GM10248 (cell line): ENCODE measurements around the gene SCARF2.

ENCODE experiments used
- CTCF ChIA-PET: fragments of 300-600 bp; sonication (Branson Sonifier 250); formaldehyde crosslinking; extraction: SDS; loops from one replicate; lab custom pipeline; 2021; ENCODE audit warnings: antibody characterized with exemption; lab: Yijun Ruan, JAX
- POLR2A ChIA-PET: fragments of 350-650 bp; sonication (Branson Sonifier 250); formaldehyde crosslinking; extraction: SDS; loops from one replicate; lab custom pipeline; 2020; ENCODE audit warnings: antibody characterized with exemption; lab: Yijun Ruan, JAX
- DNase-seq: peaks from one replicate; pipeline ENCODE4 v3.0.0; 2012; ENCODE audit errors: extremely low spot score
- TF ChIP-seq, protein P1 (sequence below): IDR thresholded peaks from 2 replicates; pipeline ENCODE4 v1.5.1; 2012; ENCODE audit warnings: mild to moderate bottlenecking, low read depth; ENCODE audit errors: extremely low read depth, missing control alignments, control extremely low read depth

The SCARF2 gene

DNA sequence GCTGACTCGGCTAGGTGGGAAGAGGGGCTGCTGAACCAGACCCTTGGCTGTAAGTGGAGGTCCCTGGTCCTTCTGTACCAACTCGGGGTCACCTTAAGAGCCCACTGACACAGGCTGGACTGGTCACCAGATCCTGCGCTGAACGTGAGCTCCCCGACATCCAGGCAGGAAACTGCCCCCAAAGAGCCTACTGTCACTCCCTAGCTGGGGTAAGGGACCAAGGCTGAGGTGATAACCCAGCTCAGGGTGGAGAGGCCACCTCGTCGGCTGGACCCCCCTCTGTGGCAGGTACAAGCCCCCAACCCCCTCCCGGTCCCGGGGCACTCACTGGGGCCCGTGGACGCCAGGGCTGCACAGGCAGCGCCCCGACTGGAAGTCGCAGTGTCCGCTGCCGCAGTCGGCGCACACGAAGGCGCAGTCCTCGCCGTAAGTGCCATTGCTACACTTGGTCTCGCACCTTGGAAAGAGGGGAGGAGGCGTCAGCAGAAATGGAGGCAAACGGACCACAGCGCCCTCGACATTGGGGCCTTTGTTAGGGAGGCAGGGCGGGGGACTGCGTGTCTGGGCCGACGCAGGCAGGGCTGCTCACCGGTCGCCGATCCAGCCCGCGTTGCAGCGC is 7.4 kb downstream of the SCARF2 start:
- DNase-seq, result no peak
- CTCF ChIA-PET, result interaction anchor here (4.0 to 5.0 kb wide), 2 partner anchors 12 to 26 kb away, joined by 21 to 25 read pairs; no protein-coding TSS in a partner anchor
- POLR2A ChIA-PET, result no interaction called here
- TF ChIP-seq, protein P1, sequence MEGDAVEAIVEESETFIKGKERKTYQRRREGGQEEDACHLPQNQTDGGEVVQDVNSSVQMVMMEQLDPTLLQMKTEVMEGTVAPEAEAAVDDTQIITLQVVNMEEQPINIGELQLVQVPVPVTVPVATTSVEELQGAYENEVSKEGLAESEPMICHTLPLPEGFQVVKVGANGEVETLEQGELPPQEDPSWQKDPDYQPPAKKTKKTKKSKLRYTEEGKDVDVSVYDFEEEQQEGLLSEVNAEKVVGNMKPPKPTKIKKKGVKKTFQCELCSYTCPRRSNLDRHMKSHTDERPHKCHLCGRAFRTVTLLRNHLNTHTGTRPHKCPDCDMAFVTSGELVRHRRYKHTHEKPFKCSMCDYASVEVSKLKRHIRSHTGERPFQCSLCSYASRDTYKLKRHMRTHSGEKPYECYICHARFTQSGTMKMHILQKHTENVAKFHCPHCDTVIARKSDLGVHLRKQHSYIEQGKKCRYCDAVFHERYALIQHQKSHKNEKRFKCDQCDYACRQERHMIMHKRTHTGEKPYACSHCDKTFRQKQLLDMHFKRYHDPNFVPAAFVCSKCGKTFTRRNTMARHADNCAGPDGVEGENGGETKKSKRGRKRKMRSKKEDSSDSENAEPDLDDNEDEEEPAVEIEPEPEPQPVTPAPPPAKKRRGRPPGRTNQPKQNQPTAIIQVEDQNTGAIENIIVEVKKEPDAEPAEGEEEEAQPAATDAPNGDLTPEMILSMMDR, result no peak

DNA sequence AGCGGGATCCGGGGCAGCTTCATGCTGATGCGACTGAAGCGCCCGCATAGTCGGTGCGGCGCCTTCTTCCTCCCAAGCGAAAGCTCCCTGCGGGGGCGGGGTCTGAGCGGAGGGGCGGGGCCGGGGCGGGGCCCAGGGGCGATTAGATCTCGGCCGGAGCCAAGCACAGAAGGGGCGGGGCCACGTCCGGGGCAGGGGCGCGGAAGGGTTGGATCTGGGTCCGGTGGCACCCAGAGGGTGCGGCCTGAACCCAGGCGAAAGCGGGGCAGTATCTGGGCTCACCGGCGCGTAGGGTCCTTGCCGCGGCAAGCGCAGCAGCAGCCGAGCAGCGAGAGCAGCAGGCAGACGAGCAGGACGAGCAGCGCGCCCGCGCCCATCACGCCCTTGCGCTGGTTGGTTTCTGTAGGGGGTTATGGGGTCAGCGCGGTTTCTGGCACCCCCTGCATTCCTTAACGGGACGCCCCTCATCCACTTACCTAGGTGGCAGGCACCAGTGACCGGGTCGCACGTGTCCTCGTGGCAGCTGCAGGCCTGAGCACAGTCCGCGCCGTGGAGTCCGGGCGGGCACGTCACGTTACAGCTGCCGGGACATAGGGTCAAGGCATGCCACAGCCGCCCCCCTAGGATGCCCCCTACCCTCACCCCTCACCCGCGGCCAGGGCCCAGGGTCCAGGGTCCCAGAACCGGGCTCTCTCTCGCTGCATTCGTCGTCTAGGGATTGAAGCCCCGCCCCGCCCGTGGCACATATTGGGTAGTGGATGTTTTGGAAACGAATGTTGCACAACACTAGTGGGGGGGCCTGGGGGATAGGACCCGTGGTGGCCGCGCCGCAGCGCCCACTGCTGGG is 8.1 kb downstream of the SCARF2 start:
- ChIA-PET POLR2A (interaction anchor here (0.5 to 0.6 kb wide), 2 partner anchors 25 to 303 kb away, joined by 3 read pairs; no protein-coding TSS in a partner anchor), CTCF (interaction anchor here (4.0 to 5.0 kb wide), 2 partner anchors 11 to 26 kb away, joined by 21 to 25 read pairs; no protein-coding TSS in a partner anchor)
- TF ChIP-seq, protein P1, result no peak
- peak; percentile 91 for DNase-seq

DNA sequence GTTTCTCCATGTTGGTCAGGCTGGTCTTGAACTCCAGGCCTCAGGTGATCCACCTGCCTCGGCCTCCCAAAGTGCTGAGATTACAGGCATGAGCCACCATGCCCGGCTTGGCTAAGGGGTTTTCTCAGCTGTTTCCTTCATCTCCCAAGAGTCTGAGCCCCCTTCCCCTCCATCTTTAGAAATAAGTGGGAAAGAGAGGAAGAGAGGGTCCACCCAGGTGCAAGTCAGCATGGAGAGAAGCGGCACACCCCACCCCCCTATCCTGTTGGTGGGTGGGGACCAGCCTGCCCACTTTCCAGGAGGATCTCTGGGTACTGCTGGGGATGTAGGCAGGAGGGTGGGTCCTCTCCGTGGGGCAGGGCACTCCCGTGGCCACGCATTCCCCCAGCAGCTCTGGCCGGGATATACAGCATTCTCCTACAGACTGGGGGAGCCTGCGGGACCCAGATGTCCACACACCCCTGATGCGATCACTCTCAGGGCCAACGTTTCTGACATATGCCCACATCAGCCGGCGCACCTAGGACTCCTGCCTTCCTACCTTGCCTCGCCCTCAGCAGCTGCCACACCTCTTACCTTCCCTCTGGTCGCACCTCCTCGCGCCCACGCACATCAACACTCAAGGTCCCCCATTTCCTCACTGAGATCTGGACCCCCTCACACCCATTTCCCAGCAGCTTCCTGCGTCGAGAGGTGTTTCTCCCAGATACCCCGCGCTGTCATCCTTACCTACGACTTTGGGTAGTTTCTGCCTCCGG is 8.9 kb downstream of the SCARF2 start:
- TF ChIP-seq, protein P1, result no peak
- POLR2A ChIA-PET, result interaction anchor here (0.5 to 0.6 kb wide), 2 partner anchors 26 to 302 kb away, joined by 3 read pairs; no protein-coding TSS in a partner anchor
- DNase-seq, result no peak
- CTCF ChIA-PET, result interaction anchor here (4.0 to 5.0 kb wide), 2 partner anchors 10 to 27 kb away, joined by 21 to 25 read pairs; no protein-coding TSS in a partner anchor

DNA sequence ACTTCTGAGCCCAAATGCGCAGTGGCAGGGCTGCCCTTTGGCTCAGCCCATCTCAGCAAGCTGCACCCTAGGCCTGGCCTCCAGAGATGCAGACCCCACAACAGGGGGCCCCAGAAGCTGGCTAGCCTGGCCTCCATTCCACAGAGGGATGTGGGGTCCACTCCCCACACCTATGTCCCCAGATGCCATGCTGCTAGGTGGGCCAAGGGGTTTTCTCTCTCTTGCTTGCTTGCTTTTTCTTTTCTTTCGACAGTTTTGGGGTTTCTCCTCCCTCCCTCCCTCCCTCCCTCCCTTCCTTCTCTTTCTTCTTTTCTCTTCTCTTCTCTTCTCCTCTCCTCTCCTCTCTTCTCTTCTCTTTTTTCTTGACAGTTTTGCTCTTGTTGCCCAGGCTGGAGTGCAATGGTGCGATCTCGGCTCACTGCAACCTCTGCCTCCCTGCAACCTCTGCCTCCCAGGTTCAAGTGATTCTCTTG is 9.6 kb downstream of the SCARF2 start:
- TF ChIP-seq, protein P1, result no peak
- POLR2A ChIA-PET, result no interaction called here
- no peak for DNase-seq
- CTCF ChIA-PET, result interaction anchor here (0.9 to 5.0 kb wide), 3 partner anchors 10 to 136 kb away, joined by 3 to 25 read pairs (median 21); no protein-coding TSS in a partner anchor

DNA sequence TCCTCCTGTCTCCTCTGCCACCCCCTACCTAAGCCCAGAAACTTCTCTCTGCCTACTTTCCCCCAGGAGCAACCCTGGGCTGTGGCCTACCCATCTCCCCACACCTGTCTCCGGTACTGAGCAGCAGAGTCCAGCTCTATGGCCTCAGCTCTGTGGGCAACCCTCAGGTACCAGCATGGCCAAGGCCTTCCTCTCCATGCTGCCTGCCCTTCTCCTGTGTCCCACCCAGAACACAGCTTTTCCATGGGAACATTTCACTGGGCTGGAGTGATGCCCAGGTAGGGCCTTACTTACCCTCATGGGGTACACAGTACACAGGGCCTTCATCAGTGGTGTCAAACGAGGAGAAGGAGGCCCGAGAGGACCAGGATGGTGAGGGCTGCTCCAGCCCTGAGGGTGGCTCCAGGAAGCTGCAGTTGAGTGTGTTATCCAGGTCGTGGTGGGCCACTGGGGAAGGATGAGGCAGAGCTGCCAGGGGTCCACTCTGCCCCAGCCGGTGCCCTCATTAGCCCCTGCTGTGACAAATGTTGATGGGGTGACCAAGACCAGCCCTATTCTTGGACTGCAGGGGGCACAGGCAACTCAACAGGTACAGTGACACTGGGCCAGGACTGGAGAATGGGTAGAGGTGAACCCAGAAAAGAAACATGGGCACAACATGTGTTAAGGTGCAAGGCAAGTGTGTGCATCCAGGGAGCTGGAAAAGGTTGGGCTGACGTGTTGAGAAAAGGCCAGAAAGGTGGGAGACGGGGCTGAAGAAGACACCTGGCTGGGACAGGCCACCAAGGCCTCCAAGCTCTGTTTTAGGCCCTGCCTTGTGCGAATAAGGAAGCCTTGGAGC is 10.3 kb downstream of the SCARF2 start:
- TF ChIP-seq, protein P1, result no peak

More for the DNA sequence above, 10.3 kb downstream of the SCARF2 start:
- DNase-seq, result no peak
- ChIA-PET POLR2A (no interaction called here), CTCF (interaction anchor here (0.9 to 5.0 kb wide), 3 partner anchors 9 to 137 kb away, joined by 3 to 25 read pairs (median 21); no protein-coding TSS in a partner anchor)
